Fibroblast of the aortic adventitia (primary cell): ENCODE measurements around the gene ANXA11. TPM values are rescaled to one million over a fixed set of nuclear protein-coding genes. Genes with fewer than 3 reads are reported as not detected.

Source experiments
- DNase-seq: peaks from one replicate; pipeline ENCODE4 v3.0.0-alpha.2; 2010; ENCODE audit warnings: low read depth
- H3K4me3 ChIP-seq: 2 replicates; pipeline ENCODE4 v1.5.1; 2011; ENCODE audit warnings: low read depth, mild to moderate bottlenecking, control low read depth, low read length, moderate library complexity
- CTCF ChIP-seq: IDR thresholded peaks from 2 replicates; pipeline ENCODE4 v1.5.1; 2011; ENCODE audit warnings: mild to moderate bottlenecking, low read length, control low read depth, inconsistent platforms; ENCODE audit not compliant: insufficient read depth
- total RNA-seq: library from RNA; depleted of rRNA; stranded (reverse); fragments of >200 nt; gene quantifications from 2 replicates; pipeline ENCODE4 v1.2.3, GENCODE V29; 2012; ENCODE audit warnings: low replicate concordance

ANXA11 gene
- total RNA-seq, 1 donor: 153 TPM

- TF ChIP-seq CTCF: no peak
- peak; percentile 42 for DNase-seq
- no peak overlapping the region for H3K4me3 ChIP-seq
Measured at GRCh38 chr10:80186364-80187012, 18.8 kb downstream of the ANXA11 start.

GRCh38 chr10:80185578-80186299, 19.6 kb downstream of the ANXA11 start:
- no peak for TF ChIP-seq CTCF
- no peak overlapping the region for H3K4me3 ChIP-seq
- DNase-seq: peak; percentile 56

GRCh38 chr10:80184291-80184690, 21.0 kb downstream of the ANXA11 start:
- DNase-seq: no peak
- TF ChIP-seq CTCF: no peak
- H3K4me3 ChIP-seq: no peak overlapping the region

GRCh38 chr10:80183436-80183835, 21.9 kb downstream of the ANXA11 start:
- H3K4me3 ChIP-seq: no peak overlapping the region
- no peak for TF ChIP-seq CTCF
- no peak for DNase-seq

- DNase-seq: no peak
- no peak for TF ChIP-seq CTCF
- H3K4me3 ChIP-seq: no peak overlapping the region
Measured at GRCh38 chr10:80182986-80183385, 22.4 kb downstream of the ANXA11 start.

- H3K4me3 ChIP-seq: no peak overlapping the region
- DNase-seq: peak; percentile 51
- TF ChIP-seq CTCF: no peak
Measured at GRCh38 chr10:80177781-80178636, 27.3 kb downstream of the ANXA11 start.
